ENCODE measurements around the gene ASB18.
"Not testable (repeated sequence)": the region's sequence is repeated elsewhere in the genome, so short reads cannot be mapped to it uniquely, and the experiment has no call there.

Gene ASB18, protein sequence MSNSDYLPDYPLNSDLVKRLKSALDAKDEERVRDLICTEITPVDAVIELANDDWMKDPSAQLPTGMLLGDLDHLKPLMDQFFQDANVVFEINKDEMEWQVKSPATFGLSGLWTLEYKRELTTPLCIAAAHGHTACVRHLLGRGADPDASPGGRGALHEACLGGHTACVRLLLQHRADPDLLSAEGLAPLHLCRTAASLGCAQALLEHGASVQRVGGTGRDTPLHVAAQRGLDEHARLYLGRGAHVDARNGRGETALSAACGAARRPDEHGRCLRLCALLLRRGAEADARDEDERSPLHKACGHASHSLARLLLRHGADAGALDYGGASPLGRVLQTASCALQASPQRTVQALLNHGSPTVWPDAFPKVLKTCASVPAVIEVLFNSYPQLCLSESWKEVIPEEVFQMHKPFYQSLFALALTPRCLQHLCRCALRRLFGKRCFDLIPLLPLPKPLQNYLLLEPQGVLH

DNA sequence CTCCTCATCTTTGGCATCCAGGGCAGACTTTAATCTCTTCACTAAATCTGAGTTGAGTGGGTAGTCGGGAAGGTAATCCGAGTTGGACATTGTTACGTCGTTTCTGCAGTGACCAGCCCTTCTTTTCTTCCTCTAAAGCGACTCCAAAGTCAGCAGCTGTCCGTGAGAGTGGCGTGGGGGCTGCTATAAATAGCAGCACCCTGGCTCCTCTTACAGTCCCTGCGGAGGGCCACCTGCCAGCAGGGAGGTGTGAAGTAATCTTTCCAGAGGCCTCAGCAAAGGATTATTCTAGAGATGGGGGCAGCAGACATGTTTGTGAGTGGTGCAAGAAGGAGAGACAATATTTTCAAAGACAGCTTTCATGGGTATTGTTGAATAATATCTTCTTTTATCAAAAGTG is at the start of gene ASB18:
ASB18 (minus strand) TSS at position 151 of the 400 bp plus-strand sequence; CDS start at position 90, 61 bp downstream.
- DNase-seq (ENCODE audit: low read depth): no peak

DNA sequence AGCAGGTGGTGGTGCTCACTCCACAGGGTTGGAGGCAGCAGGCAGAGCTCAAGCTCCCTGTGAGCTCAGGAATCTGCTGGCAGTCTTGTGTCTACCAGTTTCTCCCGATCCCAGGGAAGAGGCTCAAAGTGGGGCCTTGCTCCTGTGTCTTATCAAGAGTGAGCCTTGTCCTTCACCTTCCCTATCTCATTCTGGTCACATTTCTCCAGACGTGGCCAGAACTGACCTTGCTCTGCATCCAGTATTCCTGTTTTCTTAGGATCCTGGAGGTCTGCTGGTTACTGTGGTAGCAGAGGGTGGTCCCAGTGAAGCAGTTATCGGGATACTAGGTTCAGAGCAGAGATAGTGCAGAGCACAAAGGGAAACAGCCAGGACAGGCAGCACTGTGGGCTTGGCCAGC is 47.1 kb upstream of the ASB18 start:
- no peak for DNase-seq (ENCODE audit: low read depth)

DNA sequence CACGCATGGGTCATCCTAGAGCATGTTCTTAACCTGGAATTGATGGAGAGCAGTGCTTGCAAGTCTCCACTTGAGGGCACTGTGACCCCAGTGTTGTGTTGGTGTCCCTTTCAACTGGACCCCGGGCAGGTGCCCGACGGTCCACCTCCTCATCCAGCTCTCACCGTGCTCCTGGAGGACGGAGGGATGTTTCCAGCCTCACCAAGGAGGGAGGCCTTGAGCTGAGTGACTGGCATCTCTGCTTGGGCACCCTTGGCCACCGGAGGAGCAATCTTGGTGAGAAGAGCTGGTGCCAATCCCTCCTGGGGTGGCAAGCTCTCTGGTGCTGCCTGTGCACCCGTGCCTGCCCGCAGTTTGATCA is 45.4 kb upstream of the ASB18 start:
- no peak for DNase-seq (ENCODE audit: low read depth)

DNA sequence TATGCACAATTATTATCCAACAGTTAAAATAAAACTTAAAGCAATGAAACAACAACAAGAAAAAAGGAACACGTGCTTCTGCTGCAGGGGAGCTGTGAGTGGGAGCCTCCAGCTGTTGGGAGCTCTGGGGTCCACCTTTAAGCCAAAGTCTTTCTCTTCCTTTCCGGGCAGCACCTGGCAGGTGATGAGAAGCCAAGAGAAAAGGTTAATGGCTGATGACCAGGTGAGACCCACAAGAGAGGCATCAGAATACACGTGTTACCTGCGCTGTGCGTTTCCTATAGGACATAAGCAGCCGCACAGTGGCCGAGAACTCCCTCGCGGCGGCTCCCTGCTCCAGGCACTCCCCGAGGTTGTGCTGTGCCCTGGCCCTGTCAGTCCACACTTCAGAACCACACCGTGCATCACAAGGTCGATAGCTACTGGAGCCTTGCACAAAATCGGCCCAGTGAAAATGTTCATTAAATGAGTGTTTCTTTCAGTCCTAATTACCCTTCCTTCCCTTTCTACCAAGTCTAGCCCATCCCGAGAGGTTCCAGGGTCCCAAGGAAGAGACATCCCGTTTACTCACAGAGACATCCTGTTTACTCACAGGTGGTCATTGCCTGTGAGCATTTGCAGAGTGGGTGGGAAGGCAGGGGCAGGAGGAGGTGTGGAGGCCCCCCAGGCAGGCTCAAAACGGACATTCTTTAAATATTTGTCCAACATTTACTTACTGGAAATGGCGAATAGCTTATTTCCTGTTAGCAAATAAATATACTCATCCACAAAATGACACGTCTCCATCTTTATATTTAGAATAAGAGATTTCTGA is 44.9 kb upstream of the ASB18 start:
- DNase-seq (ENCODE audit: low read depth): no peak

DNA sequence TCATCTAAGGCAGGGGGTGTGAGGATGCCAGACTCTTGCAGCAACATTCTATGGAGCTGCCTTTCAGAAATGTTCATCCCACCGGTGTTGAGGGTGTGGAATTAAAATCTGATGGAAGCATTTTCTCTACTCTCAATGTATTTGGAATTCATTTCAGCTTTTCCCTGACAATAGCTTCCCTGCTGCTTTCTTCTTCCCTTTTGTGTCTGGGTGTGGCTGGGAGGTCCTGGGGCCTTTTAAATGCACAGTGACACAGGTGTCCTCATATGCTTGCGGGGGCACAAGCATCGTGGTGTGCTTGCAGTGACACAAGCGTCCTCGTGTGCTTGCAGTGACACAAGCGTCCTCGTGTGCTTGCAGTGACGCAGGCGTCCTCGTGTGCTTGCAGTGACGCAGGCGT is 43.4 kb upstream of the ASB18 start:
- DNase-seq (ENCODE audit: low read depth): no peak

DNA sequence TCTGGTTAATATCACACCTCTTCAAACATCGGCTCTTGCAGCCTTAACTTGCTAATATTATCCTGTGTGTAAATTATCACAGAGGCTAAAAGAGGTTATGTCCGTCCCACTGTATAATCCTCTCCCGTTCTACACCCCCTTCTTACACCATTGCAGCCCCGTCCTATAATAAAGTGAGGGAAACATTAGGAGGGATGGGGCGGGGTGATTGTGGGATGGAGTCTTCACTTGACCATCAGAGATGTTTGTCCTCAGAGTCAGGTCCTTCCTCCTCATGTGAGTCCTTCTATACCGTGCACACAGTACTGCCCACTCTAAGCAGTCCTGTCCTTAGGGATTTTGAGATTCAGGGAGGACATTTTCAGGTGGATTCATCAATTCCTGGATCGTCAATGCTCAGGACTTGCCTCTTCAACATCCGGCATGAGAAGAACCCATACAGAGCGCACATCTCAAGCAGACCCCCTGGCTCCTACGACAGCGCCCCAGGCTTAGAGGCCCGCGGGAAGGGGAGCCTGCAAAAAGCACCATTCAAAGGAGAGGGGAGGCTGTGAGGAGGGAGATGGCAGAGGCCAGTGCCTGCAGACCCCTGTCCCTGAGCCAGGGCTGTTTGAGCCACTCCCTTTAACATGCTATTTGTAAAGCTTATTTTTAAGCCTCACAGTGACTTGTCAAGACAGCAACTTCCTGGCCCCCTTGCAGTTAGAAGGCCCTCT is 42.8 kb upstream of the ASB18 start:
- DNase-seq (ENCODE audit: low read depth): no peak

DNA sequence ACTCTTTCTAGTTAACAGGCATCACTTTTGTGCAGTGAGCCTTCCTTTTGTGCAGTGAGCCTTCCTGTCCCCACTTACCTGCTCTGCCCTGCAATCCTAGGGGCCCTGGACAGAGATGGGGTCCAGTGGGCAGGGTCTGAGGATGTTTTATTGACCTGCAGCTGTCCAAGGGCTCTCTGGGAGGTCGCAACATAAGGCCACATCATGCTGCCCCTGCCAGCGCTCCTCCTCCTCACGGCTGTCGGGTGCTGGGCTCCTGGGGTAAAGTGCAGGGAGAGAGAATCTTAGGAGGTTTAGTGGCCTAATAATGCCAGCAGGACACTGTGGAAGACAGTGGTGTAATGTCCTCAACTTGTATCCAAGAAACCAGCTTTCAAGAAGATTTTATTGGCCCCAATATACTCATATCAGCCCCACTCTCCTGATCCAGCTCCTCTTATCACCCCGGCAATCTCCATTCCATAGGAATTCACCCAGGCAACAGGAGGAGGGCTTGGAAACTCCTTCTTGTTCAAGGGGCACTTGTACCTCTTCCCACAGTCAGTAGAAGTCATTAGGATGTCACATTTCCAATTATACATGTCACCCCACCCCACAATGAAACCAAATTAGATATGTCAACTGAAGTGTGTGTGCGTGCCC is 41.9 kb upstream of the ASB18 start:
- DNase-seq (ENCODE audit: low read depth): no peak

DNA sequence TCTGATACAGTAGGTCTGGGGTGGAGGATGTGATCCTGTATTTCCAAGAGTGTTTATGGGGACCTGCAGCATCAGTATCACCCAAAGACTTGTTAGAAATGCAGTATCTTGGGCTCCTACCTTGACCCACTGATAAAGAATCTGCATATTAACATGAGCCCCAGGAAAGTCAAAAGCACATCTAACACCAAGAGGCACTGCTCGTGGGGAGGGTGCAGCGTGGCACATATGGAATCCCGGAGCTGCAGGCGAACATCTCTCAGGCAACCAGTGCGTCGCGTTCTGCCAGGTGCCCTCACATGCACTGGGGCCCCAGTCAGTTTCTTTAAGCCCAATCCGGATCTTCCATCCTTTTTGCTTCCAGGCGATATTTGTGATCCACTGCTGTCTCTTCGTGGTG is 41.3 kb upstream of the ASB18 start:
- no peak for DNase-seq (ENCODE audit: low read depth)

DNA sequence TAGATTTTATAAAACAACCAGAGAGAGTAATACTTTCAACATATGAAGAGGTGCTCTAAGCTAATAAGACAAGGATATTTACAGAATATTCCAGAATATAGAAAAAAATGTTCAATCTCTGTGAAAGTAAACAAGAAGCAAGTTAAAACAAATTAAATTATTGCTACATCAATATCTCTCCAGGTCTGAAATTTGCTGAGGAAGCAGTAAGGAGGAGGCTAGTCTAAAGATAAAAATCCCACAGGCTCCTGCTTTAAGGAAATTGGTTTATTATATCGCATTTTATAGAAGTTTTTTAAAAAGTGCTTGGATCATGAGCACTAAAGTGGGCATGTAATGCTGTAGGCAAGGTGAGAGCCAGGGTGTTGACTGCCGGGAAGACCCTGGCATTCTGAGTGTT is 39.7 kb upstream of the ASB18 start:
- no peak for DNase-seq (ENCODE audit: low read depth)

DNA sequence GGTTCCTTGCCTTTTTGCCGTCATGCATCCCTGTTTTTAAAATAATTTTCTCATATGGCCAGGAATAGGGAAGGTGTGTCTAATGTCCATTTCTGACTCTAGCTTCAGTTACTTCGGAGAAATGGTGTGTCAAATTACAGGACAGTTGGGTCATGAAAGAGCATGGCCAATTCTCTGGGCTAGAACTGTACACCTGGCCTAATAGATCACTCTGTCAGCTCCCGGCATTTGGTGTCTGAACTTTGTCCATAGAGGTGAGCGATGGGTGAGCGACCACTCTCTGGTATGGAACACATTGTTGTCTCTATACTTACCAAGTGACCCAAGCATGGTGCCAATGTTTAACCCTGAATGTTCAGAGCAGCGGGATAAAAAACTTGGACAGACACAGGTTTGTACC is 38.3 kb upstream of the ASB18 start:
- no peak for DNase-seq (ENCODE audit: low read depth)

DNA sequence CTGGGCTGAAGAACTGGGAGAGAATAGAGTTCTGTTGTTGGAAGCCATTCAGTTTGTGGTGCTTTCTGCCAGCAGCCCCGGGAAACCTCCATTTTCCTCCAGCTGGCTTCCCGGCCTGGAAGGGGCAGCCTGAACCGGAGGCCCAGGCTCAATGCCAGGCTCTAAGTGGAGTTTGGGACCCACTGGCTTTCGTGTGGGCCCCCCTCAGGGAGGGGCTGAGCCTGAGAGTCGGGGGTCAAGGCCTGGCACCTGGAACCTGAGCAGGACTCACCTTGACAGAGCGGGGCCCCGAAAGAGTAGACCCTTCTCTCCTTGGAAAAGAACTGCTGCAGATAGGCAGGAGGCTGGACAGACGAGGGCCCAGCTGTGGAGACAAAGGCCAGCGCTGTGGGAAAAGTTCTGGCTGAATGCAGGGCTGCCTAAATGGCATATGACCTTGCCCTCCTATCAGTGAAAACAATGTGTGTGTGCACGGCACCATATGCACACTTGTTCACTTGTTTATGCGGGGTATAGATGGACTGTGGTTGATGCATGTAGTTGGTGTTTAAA is 34.8 kb upstream of the ASB18 start:
- DNase-seq (ENCODE audit: low read depth): no peak

DNA sequence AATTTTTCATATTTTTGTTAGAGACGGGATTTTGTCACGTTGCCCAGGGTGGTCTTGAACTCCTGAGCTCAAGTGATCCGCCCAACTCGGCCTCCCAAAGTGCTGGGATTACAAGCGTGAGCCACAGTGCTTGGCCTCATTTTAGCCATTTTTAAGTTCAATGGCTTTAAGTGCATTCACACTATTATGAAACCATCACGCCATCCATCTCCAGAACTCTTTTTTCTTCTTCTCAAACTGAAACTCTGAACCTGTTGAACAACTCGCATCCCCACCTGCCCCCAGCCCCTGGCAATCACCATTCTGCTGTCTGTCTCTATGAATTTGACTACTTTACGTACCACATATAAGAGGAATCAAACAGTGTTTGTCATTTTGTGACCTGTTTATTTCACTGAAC is 31.3 kb upstream of the ASB18 start:
- DNase-seq (ENCODE audit: low read depth): no peak

DNA sequence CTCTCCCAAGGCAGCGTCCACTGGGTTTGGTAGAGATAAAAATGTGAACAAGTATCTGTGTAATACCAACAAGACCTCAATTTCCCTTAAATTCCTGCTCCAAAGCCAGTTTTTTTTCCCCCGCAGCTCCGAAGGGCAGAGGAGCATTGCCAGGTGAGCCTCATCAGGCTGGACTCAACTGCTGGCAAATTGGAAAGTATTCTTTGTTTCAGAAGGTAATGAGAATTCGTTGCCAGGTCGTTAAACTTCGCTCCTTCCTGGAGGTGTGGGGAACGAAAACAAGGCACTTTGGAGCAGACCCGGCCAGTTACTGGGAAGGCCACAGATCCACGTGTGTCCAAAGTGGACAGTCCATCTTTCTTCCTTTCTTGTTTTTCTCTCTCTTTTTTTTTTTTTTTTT is 30.4 kb upstream of the ASB18 start:
- DNase-seq (ENCODE audit: low read depth): no peak

DNA sequence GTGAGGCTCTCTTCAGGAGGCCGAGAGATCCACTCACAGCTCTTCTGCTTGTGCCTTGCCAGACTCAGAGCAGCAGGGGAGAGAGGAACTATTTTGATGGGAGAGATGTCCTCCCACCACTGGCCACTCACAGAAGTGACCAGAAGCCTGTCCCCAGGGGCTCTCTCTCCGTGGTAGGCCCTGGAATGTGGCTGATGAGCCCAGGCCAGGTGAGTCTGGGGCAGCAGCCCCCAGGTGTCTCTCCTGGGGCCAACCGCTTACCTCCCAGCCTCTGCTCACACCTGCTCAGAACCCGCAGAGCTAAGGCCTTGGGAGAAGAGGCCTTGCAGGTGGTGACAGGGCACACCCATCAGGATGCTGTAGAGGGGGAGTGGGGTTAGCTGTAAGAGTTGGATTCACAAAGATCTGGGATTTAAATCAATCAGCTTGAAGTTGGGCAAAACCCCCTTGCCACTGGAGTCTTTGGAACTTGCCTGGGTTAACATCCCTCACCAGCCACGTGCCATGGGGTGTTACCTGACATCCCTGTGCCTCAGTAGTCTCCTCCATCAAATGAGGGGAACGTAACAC is 29.1 kb upstream of the ASB18 start:
- no peak for DNase-seq (ENCODE audit: low read depth)

DNA sequence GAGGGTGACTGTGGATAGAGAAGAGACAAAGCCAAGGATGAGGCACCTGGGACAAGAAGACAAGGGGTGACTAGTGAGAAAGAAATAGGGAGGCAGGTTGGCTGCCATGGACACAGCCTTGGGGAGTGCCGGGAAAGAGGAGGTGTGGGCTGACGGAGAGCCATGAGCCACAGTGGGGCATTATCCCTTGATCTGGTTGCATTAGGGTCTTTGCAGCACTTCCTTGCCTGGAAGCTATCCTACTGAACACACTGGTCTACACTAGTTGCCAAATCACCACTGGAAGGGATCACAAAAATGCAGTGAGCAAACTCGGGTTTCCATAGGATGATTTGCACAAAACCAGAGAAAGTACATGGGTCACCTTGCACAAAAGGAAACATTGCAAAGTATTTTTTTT is 27.7 kb upstream of the ASB18 start:
- no peak for DNase-seq (ENCODE audit: low read depth)

DNA sequence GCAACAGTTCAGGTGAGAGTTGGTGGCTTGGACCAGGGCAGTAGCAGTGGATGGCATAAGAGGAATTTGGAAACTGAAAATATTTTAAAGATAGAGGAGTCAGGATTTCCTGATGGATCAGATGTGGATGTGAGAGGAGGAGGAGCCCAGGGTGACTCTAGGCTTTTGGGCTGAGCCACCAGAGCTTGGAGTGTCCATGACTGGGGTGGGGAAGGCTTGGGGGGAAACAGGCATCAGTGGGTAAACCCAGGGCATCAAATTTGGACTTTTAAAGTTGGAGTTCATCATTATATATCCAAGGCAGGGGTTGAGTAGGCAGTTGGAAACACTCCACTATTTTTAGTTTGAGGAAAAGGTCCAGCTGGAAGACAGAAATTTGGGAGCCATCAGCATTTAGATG is 27.3 kb upstream of the ASB18 start:
- DNase-seq (ENCODE audit: low read depth): no peak

DNA sequence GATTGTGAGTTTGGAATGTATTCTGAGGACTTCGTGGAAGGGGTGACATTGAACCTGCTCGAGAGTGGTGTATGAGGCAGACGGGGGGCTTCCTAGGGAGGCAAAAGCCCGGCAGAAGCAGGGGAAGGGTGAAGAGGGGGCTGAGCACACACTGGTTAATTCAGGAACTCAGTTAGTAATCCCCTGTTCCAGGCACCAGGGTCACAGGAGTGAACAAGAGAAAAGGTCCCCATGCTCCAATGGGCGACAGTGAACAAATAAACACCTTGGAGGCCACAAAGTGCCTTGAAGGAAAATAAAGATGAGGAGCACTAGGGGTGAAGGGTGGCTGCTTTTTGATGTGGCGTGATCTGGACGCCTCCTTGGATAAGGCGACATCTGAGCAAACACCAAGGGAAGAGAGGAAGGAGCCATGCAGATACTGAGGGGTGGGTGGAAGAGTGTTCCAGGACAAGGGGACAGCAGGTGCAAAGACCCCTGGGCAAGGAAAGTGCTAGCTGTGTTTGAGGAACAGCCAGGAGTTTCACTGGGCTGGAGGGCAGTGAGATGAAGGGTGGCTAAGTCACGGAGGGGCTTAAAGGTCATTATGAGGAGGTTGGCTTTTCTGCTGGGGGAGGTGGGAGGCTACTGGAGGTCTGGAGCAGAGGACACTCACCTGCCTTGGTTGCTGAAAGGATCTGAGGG is 26.7 kb upstream of the ASB18 start:
- DNase-seq (ENCODE audit: low read depth): no peak

DNA sequence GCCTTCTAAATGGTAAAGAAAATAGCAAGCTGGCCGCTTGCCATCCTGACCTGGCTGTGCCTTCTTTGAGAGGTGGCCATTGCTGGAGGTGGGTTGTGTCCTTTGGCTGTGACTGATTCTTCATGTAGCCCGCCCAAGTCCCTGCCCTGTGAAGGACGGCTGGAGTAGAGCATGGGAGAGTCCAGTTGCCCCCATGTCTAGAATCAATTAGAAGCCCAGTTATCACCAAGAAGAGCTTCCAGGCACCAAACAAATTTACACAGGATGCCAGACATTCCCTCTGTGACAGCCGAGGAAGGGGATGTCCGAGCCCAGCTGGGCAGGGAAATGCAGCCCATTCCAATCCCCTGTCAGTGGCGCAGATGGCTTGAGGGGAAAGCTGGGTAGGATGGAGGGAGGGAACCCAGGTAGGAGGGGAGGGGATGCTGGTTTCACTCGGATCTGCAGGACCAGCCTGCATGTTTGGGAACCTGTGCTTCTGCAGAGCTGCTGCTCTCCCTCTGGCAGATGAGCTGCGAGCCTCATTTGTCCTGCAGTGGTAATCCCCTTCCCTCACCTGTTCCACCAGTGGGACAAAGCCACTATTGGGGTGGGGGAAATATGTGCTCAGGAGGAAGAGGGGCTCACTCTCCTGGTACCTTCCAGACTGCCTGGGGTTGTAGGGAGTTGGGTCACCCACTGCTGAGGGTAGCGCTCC is 25.7 kb upstream of the ASB18 start:
- no peak for DNase-seq (ENCODE audit: low read depth)

DNA sequence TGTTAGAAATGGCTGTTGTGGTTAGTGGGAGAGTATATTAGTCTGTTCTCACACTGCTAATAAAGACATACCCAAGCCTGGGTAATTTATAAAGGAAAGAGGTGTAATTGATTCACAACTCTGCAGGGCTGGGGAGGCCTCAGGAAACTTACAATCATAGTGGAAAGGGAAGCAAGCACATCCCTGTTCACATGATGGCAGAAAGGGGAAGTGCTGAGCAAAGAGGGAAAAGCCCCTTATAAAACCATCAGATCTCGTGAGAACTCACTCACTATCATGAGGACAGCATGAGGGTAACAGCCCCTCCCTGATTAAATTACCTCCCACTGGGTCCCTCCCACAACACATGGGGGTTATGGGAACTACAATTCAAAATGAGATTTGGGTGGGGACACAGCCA is 24.2 kb upstream of the ASB18 start:
- not testable (repeated sequence) for DNase-seq (ENCODE audit: low read depth)

DNA sequence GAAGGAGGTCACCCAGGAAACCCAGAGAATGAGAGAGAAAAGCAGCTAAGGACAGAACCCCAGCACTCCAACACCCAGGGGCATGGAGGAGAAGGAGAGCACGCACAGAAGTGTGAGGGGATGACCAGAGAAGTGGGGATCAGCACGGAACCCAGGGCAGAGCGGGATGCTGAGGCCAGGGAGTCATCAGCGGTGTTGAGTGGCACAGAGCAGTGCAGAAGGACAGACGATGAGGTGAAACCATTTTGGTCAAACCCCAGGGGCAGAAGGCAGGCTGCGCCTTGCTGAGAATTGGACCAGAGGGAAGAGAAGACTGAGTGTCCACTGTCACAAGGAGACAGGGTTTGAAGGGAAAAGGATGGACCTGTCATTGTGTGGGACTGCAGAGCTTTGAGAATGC is 23.4 kb upstream of the ASB18 start:
- DNase-seq (ENCODE audit: low read depth): no peak

Data from CMK (cell line).